Measurements from ENCODE around the gene GGACT.
A peak's percentile ranks its signal among the peaks of the same experiment; 100 is the strongest.

The GGACT gene

GRCh38 chr13:100513171-100513570, 75.4 kb downstream of the GGACT start:
- no peak for DNase-seq (ENCODE audit: low read depth in 2 of 2)

DNA sequence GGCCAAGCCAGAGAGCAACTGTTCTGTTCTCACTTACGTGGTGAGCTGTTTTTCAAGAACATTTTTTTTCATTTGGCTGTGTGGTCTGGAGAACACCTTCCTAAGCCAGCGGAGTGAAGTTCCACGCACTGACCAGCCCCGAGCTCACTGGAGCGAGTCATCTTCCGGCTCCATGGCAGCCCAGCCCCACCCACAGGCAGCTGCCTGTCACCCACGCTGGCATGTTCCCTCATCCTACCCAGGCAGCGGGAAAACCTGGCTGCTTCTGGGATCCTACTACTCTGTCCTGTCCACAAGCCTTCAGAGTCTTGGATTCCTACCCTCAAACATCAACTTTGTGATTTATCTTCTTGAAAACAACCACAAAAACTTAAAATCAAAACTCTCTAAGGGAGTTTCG, 76.2 kb downstream of the GGACT start:
- DNase-seq (ENCODE audit: low read depth in 2 of 2): no peak

- DNase-seq (ENCODE audit: low read depth in 2 of 2): no peak
These were observed 77.1 kb downstream of the GGACT start for GRCh38 chr13:100511466-100511865.

- no peak for DNase-seq (ENCODE audit: low read depth in 2 of 2)
These were observed 78.2 kb downstream of the GGACT start for GRCh38 chr13:100510208-100510957.

DNA sequence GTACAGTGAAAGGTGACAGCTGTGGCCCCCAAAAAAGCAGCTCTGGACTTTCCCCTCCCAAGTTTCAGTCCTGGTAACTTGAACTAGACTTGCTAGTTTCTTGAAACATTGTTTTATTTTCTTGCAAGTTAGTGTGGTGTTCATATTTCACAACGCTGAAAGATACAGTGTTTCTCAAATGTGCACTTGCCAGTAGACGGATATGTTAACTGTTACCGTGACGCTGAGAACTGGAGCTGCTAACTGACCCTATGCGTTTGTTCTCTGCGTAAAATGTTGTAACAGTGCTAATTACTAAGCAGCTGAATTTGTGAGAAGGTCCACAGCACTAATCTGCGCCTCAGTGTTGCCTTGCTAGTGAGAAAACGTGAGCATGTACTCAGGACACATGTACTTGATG, 79.6 kb downstream of the GGACT start:
- no peak for DNase-seq (ENCODE audit: low read depth in 2 of 2)

- no peak for DNase-seq (ENCODE audit: low read depth in 2 of 2)
These were observed 80.1 kb downstream of the GGACT start for GRCh38 chr13:100508455-100508854.

DNA sequence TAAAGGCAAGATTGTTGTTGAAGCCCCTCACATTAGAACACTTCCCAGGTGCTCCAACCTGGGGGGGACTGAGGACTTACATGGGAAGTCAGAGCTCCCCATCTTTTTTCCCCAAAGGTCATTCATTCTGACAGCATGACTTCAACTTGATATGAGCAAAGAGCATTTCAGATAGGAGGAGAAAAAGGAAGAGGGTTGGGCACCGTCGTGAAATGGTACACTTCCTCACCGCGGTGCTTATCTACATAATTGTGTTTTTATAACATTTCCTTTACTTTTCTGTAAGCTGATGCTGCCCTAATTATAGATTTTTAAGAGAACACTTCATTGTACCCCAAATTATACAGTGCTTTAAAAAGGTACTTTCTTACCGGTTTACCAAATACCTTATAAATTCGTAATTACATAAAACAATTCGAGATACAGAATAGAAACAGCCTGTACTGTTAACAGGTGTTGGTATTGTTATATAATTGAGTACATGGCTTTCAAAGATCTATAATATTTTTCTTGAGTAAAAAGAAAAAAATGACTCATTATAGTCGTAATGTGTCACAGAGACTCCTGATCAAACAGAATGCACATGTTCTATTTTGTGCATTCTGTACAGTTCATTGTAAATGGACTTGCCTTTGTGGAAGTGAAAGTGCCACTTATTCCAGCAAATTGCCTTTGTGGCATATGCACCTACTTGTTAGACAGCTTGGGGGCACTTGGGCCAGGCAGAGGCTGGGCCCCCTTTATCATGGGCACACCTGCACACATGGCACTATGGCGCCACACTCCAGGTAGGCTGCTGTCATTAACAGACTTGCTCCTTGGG, 81.8 kb downstream of the GGACT start:
- no peak for DNase-seq (ENCODE audit: low read depth in 2 of 2)

GRCh38 chr13:100506154-100506553, 82.4 kb downstream of the GGACT start:
- peak; percentile 7 to 28 for DNase-seq (ENCODE audit: low read depth in 2 of 2)

- DNase-seq (ENCODE audit: low read depth in 2 of 2): no peak
These were observed 85.0 kb downstream of the GGACT start for GRCh38 chr13:100503622-100504021.

- DNase-seq (ENCODE audit: low read depth in 2 of 2): no peak
These were observed 86.1 kb downstream of the GGACT start for GRCh38 chr13:100502446-100502845.

DNA sequence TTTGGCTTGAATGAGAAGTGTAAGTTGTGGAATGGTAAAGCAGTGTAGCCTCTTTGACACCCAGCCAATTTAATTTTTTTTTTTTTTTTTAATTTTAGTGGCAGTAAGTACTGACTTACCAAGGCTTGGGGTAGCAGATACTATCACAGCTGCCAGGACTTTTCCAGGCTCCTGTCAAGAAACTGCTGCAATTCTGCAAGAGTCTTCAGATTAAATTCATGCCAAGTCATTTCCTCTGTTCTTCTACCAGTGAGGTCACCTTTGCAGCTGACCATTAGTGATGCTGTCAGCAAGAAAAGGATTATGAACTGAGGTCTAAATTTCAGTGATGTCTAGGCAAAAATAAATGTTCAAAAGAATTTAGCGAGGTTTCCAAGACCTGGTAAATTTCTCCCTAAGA, 91.2 kb downstream of the GGACT start:
- DNase-seq (ENCODE audit: low read depth in 2 of 2): no peak

DNA sequence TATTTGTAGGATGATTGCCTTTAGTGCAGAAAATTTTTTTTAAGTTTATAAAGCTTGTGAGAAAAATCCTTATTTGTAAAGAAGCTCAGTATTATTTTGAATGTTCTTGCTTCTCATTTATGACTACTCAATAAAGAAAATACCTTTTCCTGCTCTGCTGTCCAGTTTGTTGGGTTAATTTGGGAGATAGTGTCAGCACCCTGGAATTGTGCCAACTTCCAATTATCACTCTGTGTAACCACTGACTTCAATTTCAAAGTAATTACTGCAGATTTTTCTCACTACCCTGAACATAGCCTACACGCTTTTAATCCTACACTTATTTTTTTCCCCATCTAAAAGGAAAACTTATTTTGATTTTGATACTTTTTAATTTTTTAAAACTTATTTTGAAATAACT, 93.1 kb downstream of the GGACT start:
- DNase-seq (ENCODE audit: low read depth in 2 of 2): no peak

DNA sequence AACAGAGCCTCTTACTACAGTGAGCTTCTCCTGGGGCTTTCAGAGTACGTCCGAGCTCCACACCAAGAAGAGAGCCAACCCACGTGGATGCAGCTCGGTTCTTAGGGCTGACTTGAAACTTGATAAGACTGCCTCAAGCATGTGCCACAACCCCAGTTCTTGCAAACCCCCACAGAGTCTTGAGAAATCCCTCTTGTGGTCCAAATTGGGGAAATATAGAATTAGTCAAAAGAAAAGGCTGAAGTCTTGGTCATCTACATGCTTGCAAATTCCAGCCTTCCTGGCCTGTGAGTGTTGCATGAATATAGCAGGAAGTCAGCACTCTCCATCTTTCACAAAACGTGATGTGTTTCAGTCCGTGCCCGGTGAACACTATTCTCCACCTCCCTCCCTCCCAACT, 95.2 kb downstream of the GGACT start:
- no peak for DNase-seq (ENCODE audit: low read depth in 2 of 2)

- DNase-seq (ENCODE audit: low read depth in 2 of 2): no peak
These were observed 97.3 kb downstream of the GGACT start for GRCh38 chr13:100491164-100491842.

DNA sequence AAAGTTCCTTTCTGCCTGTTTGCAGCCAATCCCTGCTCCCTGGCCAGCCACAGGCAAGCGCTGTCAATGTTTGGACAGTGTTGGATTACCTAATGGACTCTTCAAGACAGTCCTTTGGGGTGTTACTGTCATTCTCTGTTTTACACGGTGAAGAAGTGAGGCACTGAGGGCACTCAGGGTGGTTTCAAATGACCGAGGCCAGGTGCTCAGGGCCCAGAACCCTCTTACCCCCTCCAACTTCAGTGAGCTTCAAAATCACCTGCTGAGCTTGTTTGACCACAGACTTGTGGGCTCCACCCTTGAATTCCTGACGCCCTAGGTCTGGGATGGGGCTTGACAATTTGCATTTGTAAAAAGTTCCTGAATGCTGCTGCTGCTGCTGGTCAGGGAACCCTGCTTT, 97.9 kb downstream of the GGACT start:
- no peak for DNase-seq (ENCODE audit: low read depth in 2 of 2)

DNA sequence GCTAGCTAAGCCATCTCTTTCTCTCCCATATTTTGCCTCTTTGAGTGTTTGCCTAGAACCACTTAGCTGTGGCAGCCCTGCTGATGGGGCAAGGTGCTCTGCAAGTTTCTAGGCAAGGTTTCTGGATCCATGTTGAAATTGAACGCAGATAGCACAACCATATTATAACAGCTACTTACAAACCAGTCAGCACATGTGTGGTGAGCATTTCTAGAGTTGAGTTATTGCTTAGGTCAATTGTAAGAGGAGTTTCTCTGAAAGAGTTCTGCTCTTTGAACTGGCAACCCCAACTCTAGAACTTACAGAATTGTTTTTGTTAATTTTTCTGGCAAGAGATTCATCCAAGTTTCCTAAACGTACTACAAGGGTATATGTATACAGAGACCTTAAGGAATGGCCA, 103.3 kb downstream of the GGACT start:
- DNase-seq (ENCODE audit: low read depth in 2 of 2): no peak

- DNase-seq (ENCODE audit: low read depth in 2 of 2): no peak
These were observed 103.9 kb downstream of the GGACT start for GRCh38 chr13:100484702-100485101.

DNA sequence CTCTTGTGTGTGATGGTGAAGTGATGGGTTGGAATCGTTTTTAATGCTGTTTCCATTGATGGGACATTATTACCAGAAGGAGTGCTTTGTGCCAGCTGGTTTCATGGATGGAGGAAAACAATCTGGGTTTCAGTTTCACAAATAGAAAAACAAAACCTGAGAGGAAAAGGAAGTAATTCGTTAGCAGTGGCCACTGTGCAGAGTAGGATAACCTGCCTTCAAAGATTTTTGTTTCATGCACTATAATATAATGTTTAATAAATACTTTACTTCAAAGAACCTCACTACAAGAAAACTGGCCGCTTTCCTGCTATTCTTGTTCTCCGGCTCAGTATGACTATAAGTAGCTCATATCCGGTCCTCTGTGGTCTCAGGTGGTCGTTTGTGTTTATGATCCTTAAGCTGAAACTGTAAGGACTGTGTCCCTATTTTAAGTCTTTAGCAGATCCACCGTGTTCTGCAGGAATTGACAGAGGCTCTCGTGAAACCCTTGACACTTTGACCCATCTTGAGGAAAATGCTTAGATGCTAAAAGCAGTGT, 104.7 kb downstream of the GGACT start:
- DNase-seq (ENCODE audit: low read depth in 2 of 2): no peak

DNA sequence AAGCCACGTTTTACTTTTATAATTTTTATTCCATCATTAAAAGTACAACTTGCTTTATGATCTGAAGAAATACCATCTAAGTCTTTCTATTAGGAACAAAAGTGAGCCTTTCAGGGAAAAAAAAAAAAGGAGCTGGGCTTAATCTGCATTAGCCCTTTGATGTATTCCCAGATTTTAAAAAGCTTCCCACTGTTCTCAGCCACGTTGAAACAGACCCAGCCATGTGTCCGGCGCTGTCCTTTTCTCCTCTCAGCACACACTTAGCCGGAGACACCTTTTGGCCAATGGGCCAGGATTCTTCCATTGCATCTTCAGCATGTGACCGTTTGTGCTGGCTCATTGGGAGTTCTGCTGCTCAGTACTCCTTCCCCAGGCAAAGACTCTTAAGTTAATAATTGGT, 105.5 kb downstream of the GGACT start:
- no peak for DNase-seq (ENCODE audit: low read depth in 2 of 2)

DNA sequence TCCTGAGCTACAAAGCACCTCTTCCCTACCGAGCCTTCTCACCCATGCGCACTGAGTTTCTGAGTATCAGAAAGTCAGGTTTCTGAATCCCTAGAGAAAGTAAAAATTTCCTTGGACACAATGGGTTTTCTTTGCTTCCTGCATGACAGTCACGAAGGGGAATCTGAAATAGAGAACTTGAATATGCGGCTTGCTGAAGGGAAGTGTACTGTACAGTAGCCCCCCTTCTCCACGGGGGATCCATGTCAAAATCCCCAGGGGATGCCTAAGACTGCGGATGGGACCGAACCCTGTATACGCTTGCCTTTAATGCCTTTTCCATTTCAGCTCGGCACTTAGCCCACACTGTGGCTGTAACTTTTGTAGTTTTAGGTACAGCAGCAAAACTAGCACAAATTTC, 107.9 kb downstream of the GGACT start:
- DNase-seq (ENCODE audit: low read depth in 2 of 2): no peak
